Left ventricle myocardium inferior (tissue), 1 donor: Measurements from ENCODE around the gene SOD3. TPM values are rescaled to one million over a fixed set of nuclear protein-coding genes. Genes with fewer than 3 reads are reported as not detected.

ENCODE experiments used
- DNase-seq: peaks from one replicate; pipeline ENCODE4 v3.0.0-alpha.2; 2020
- H3K27ac ChIP-seq: fragments of 200-600 bp; replicated peaks from 2 replicates; pipeline ENCODE4 v1.8.0; 2021
- H3K27me3 ChIP-seq: fragments of 200-600 bp; 2 replicates; pipeline ENCODE4 v1.8.0; 2021; ENCODE audit warnings: low read depth
- H3K36me3 ChIP-seq: fragments of 200-600 bp; 2 replicates; pipeline ENCODE4 v1.8.0; 2021
- H3K4me1 ChIP-seq: fragments of 200-600 bp; 2 replicates; pipeline ENCODE4 v1.8.0; 2021
- H3K4me3 ChIP-seq: fragments of 200-600 bp; 2 replicates; pipeline ENCODE4 v1.8.0; 2021; ENCODE audit warnings: mild to moderate bottlenecking, moderate library complexity
- H3K9me3 ChIP-seq: fragments of 200-600 bp; replicated peaks from 2 replicates; pipeline ENCODE4 v1.8.0; 2021
- intact Hi-C: fragments of 100-400 bp; cut with micrococcal nuclease; formaldehyde crosslinking; loops from one replicate; pipeline ENCODE4 v1.11.0; 2022
- total RNA-seq: library from RNA; stranded (reverse); fragmentation: NEBNext Ultra II Directional; extraction: Animal tissue kit (Norgen Biotek cat#: 25700); gene quantifications from one replicate; pipeline ENCODE4 v1.2.1, GENCODE V29; 2021
- TF ChIP-seq, protein P1 (sequence below): fragments of 200-600 bp; IDR thresholded peaks from 2 replicates; pipeline ENCODE4 v1.8.0; 2021; ENCODE audit warnings: antibody characterized with exemption, mild to moderate bottlenecking, borderline replicate concordance
- donor health status: DM: no; HTN: yes; CAD: no; lungs with severe emphysema.

Gene SOD3
- total RNA-seq, 1 donor from 2014 or later, result 64.2 TPM

DNA sequence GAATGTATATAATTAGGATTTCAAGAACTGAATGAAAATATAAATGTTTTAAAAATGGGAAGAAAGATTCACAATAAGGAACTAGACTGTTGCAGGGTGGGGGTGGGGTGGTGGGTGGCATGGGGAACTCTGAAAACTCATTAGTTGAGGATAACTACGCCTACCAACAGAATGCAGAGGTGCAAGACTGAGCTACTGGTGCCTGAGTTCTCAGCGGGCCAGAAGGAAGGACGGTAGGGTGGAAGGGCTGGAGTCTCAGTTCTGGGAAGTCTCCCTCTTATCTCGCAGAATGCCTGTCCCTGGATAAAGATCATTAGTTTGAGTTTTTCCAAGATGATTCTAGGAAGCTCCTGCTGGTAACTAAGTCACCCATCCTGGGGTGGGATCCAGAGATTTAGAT, 1.3 kb upstream of the SOD3 start:
- H3K36me3 ChIP-seq, result no peaks in the 10 kb centered on the region
- H3K4me3 ChIP-seq, result peak overlapping the region; percentile 59
- H3K27ac ChIP-seq, result peak overlapping the region; percentile 82
- DNase-seq, result no peak
- TF ChIP-seq, protein P1, sequence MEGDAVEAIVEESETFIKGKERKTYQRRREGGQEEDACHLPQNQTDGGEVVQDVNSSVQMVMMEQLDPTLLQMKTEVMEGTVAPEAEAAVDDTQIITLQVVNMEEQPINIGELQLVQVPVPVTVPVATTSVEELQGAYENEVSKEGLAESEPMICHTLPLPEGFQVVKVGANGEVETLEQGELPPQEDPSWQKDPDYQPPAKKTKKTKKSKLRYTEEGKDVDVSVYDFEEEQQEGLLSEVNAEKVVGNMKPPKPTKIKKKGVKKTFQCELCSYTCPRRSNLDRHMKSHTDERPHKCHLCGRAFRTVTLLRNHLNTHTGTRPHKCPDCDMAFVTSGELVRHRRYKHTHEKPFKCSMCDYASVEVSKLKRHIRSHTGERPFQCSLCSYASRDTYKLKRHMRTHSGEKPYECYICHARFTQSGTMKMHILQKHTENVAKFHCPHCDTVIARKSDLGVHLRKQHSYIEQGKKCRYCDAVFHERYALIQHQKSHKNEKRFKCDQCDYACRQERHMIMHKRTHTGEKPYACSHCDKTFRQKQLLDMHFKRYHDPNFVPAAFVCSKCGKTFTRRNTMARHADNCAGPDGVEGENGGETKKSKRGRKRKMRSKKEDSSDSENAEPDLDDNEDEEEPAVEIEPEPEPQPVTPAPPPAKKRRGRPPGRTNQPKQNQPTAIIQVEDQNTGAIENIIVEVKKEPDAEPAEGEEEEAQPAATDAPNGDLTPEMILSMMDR, result no peak
- peaks cover 17% of the 10 kb centered on the region for H3K27me3 ChIP-seq
- no peaks in the 10 kb centered on the region for H3K9me3 ChIP-seq
- peaks cover 26% of the 10 kb centered on the region for H3K4me1 ChIP-seq
- intact Hi-C loops, result no loop called here

GRCh38 chr4:24794480-24794879, 893 bp upstream of the SOD3 start:
- Histone ChIP-seq H3K27me3 (peaks cover 22% of the 10 kb centered on the region), H3K9me3 (no peaks in the 10 kb centered on the region), H3K4me3 (peak overlapping the region; percentile 59), H3K36me3 (no peaks in the 10 kb centered on the region), H3K4me1 (peaks cover 27% of the 10 kb centered on the region), H3K27ac (peak overlapping the region; percentile 82)
- TF ChIP-seq, protein P1, result no peak
- intact Hi-C loops, result no loop called here
- DNase-seq, result no peak

DNA sequence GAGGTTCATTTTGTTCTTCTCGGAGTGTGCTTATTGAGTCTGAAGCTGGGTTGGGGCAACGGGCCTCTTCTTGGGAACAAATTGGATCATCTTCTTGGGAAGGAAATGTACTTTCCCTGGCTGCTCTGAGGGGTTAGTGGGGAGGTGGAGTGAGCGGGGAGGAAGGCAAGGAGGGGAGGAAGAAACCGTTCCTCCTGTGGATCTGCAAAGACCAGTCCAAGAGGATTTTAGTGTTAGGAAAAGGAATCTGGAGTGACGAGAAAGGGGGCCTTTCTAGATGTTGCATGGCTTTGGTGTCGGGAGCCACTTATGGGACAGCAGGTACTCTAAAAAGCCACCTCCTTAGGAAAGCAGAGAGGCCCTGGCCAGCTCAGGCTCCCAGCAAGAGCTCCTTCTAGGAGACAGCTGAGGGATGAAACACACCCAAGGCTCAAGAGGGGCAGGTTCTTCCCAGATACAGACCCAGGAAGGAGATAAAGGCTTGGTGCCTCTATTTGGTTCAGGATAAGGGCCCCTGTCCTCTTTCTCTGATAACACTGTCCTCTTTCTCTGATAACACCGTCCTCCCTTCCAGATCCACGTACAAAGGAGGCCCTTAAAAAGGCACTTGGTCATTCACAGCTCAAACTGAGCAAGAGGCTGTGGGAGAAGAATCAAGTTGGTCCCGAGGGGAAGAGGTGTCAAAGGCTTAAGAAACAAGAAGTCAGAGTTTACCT, 451 bp downstream of the SOD3 start:
- H3K27me3 ChIP-seq, result peaks cover 32% of the 10 kb centered on the region
- TF ChIP-seq, protein P1, result no peak
- no peaks in the 10 kb centered on the region for H3K36me3 ChIP-seq
- peak overlapping the region; percentile 59 for H3K4me3 ChIP-seq
- no peaks in the 10 kb centered on the region for H3K9me3 ChIP-seq
- H3K4me1 ChIP-seq, result peaks cover 40% of the 10 kb centered on the region
- no peak for DNase-seq
- intact Hi-C loops, result no loop called here
- peak overlapping the region; percentile 82 for H3K27ac ChIP-seq

- Histone ChIP-seq H3K36me3 (no peaks in the 10 kb centered on the region), H3K9me3 (no peaks in the 10 kb centered on the region), H3K27me3 (peaks cover 32% of the 10 kb centered on the region), H3K4me3 (peak overlapping the region; percentile 59), H3K27ac (peak overlapping the region; percentile 82), H3K4me1 (peaks cover 48% of the 10 kb centered on the region)
- no peak for DNase-seq
- TF ChIP-seq, protein P1, result no peak
- intact Hi-C loops, result no loop called here
Measured at GRCh38 chr4:24796620-24797019, 1.2 kb downstream of the SOD3 start.

GRCh38 chr4:24798036-24798610, 2.8 kb downstream of the SOD3 start:
- intact Hi-C loops, result no loop called here
- peaks cover 32% of the 10 kb centered on the region for H3K27me3 ChIP-seq
- H3K36me3 ChIP-seq, result no peaks in the 10 kb centered on the region
- H3K4me3 ChIP-seq, result no peak overlapping the region
- H3K27ac ChIP-seq, result no peak overlapping the region
- no peaks in the 10 kb centered on the region for H3K9me3 ChIP-seq
- H3K4me1 ChIP-seq, result peaks cover 58% of the 10 kb centered on the region
- no peak for DNase-seq
- TF ChIP-seq, protein P1, result no peak
